HG03378 (cell line): ENCODE data around the gene SLC6A12.
"Not testable (repeated sequence)": the region's sequence is repeated elsewhere in the genome, so short reads cannot be mapped to it uniquely, and the experiment has no call there.

ENCODE experiments used
- ATAC-seq: cut with Tn5 transposase; IDR thresholded peaks from one replicate; pipeline ENCODE4 v1.9.1; 2021; ENCODE audit warnings: mild to moderate bottlenecking, moderate library complexity; ENCODE audit not compliant: unreplicated experiment

Gene SLC6A12

DNA sequence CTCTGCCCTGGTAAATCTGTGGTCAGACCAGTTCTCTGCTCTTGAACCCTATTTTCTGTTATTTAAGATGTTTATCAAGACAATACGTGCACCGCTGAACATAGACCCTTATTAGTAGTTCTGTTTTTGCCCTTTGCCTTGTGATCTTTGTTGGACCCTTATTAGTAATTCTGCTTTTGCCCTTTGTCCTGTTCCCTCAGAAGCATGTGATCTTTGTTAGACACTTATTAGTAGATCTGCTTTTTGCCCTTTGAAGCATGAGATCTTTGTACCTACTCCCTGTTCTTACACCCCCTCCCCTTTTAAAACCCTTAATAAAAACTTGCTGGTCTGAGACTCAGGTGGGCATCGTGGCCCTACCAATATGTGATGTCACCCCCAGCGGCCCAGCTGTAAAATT lies 22.0 kb upstream of the SLC6A12 start:
- ATAC-seq = not testable (repeated sequence)

GRCh38 chr12:234891-235415 lies 21.0 kb upstream of the SLC6A12 start:
- no peak for ATAC-seq

DNA sequence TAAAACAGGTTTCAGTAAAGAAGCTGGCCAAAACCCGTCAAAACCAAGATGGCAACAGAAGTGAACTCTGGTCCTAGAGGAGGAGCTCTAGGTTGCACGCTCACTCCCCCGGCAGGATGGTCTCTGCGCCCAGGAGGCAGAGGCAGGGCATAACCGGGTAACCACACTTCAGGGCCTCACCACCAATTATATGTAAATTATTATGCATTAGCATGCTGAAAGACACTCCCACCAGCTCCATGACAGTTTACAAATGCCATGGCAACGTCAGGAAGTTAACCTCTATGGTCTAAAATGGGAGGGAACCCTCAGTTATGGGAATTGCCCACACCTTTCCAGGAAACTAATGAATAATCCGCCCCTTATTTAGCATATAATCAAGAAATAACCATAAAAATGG lies 20.1 kb upstream of the SLC6A12 start:
- no peak for ATAC-seq

GRCh38 chr12:233615-233968 lies 19.6 kb upstream of the SLC6A12 start:
- ATAC-seq = no peak

- no peak for ATAC-seq
Observed at GRCh38 chr12:232731-233614, 19.0 kb upstream of the SLC6A12 start.

DNA sequence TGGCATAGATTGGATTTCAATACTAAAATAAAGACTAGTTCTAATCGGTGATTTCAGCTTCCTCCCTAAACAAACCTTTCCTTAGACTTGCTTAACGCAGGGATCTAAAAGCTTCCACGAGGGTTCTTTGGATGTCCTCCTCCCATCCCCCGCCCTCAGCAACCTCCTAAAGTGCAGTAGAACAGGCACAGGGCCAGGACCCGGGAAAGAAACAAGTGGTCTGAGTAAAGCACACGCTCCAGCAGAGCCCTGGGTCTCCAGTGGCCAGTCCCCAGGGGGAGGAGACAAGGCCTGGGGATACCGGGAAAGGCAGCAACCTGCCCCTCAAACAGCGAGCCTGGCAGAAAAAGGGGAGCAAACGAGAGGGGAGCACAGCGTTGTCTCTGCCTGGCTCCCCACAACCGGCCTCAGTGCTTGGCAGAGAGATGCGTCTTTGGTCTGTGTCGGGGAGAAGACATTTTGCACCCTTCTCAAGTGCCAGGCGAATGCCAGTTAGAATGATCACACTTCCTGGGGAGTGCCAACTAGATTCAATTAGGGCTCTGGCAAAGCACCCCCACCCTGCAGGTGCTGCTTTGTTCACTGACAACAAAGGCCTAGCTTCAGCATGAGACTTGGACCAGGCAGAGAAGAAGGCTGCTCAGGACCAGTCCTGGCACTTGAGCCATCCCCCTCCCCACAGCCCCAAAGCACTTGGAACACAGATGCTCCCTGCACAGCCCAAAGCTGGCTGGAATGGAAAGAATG lies 17.1 kb upstream of the SLC6A12 start:
- ATAC-seq = no peak

- no peak for ATAC-seq
Observed at GRCh38 chr12:229441-230191, 15.7 kb upstream of the SLC6A12 start.

GRCh38 chr12:228846-229200 lies 14.9 kb upstream of the SLC6A12 start:
- no peak for ATAC-seq

- no peak for ATAC-seq
Observed at GRCh38 chr12:227923-228845, 14.2 kb upstream of the SLC6A12 start.

DNA sequence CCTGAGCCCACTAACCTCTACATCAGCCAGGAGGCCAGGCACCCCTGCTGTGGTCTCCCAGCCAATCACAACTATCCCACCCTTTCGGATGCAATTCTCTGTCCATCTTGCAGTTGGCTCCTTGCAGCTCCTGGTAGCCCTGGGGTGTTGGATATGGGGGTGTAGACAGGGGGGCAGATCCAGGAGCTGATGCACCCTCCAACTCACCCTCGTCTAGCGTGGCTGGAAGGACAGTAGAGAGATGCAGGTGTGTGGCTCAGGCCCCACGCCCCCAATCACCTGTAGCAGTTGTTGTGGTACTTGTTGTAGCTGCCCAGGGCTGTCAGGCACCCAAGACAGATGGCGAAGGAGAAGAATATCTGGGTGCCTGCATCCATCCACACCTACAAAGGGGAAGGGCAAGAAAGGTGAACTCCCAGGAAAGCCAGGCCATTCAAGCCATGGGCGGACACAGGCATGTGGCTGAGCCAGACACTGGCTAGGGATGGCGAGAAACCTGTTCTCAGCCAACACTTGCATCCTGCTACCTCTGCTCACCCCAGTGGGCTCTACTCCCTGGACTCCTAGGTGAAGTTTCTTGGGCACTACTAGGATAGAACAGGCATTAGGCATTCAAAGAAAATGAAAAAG lies 13.4 kb upstream of the SLC6A12 start:
- ATAC-seq = no peak

DNA sequence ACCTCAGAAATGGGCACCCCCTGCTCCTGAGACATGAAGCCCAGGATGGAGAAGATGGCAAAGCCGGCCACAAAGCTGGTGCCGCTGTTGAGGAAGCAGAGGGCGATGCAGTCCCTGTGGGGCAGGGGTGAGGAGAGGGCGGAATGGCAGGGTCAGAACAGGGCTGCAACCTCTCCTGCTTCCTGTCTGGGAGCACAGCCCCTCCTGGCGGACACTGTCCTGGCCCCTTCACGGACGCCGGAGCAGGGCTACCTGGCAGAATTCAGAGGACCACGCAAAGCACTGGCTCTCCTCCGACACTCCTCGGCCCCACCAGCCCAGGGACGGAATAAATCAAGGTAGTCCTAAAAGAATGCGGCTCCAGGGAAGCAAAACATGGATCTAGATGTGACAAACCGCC lies 12.4 kb upstream of the SLC6A12 start:
- ATAC-seq = no peak

GRCh38 chr12:225012-225411 lies 11.1 kb upstream of the SLC6A12 start:
- no peak for ATAC-seq

DNA sequence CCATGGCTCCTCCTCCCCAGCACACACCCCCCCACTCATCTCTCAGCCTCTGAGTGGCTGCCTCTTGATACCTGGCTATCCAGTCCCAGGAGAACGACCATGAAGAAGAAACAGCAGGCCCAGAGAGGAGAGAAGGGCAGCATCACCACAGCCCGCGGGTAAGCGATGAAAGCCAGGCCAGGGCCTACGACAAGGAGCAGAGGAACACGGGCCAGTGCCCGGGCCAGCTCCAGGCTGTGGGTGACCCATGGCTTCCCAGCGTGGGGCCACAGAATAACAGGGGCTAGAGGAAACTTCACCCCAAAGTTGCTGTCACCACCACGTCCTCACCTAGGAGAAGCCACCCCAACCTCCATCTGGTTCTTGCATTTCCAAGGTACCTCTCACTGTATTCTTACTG lies 10.4 kb upstream of the SLC6A12 start:
- ATAC-seq = no peak

GRCh38 chr12:223841-224240 lies 9.9 kb upstream of the SLC6A12 start:
- ATAC-seq = no peak

- no peak for ATAC-seq
Observed at GRCh38 chr12:221736-222135, 7.8 kb upstream of the SLC6A12 start.

DNA sequence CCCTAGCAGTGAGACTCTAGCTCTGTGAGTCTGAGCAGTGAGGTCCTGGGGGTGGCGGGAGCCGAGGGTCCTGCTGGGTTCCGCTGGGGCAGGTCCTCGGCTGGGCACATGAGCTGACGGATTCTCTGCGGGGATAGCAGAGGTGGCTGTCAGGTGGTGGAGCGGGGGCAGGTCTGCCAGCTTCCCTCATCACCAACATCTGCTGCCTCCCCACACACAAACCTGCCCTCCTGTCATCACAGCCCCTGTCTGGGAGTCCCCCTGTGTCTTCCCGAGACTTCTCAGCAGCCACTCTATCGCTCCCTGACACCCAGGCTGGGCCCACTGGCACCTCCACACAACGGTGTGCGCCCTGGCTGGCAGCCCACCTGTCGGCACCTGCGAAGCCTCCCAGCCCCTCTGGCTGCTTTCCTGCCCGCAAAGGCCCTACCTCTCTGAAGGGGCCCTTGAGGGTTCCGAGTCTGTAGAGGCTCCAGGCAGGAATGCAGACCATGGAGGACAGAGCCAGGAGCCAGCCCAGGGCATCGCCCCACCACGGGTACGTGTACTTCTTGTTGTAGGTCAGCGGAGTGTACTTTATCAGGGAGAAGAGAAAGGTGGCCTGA lies 7.1 kb upstream of the SLC6A12 start:
- ATAC-seq = no peak

GRCh38 chr12:220491-220890 lies 6.5 kb upstream of the SLC6A12 start:
- no peak for ATAC-seq

DNA sequence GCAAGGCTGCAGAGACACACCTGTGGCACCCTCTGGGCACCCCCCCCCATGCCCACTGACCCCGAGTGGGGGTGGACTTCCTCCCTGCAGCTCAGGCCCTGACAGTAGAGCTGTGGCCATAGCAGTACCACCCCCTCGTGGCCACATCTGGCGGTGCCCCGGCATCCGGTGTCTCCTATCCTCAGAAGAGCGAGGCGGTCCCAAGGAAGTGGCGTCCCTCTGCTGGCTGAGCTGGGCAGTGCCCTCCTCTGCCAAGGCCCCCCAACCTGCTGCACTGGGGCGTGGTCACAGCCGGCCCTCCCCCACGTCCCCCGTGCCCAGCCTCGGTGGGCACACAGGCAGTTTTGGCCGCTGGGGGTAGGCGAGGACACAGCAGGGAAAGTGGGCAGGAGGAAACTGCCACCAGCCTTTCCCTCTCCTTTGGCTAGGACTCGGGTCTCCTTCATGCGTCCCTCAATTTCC lies 6.0 kb upstream of the SLC6A12 start:
- no peak for ATAC-seq
